ENCODE measurements around the gene GBP5. TPM values are rescaled to one million over a fixed set of nuclear protein-coding genes. Genes with fewer than 3 reads are reported as not detected.

The GBP5 gene
- polyA plus RNA-seq, 1 of the 3 experiments (the other 2 are of a cell fraction), result 0.08 TPM

DNA sequence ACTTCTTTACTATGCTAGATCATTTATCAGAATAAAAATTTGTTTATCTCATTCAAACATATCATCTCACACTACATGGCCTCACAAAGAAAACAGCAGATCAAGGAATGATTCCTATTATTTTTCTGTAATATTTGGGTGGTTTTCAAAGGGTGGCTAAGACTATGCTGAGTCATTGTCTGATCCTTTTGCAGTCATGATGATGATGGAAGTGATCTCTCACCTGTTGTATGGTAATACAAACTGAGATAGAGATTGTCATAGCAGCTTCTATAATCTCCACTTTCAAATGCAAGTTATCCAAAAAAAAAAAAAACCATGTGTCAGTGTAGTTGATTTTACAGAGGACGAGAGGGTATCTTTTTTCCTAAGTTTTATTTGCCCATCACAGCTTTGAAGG lies 37.2 kb upstream of the GBP5 start:
- H3K79me2 ChIP-seq (ENCODE audit: insufficient read depth), result no peaks in the 10 kb centered on the region
- 13% methylated on average over 1 of the region's 1 CpG for WGBS (ENCODE audit: low lambda C conversion rate)
- H3F3A ChIP-seq (replicated peaks; ENCODE audit: insufficient read depth), result no peaks in the 10 kb centered on the region
- H3K27ac ChIP-seq (ENCODE audit: low read depth in 2 of 2, low read length in 1 of 2), result no peak overlapping the region
- H3K27me3 ChIP-seq (ENCODE audit: insufficient read depth), result no peaks in the 10 kb centered on the region
- no peak overlapping the region for H3K4me3 ChIP-seq (ENCODE audit: low read depth in 2 of 2, low read length in 1 of 2)
- H3K9me3 ChIP-seq, result no peaks in the 10 kb centered on the region
- no peak overlapping the region for H2AFZ ChIP-seq (ENCODE audit: low read depth)
- no peak for DNase-seq
- H4K20me1 ChIP-seq (ENCODE audit: insufficient read depth), result no peaks in the 10 kb centered on the region
- ChIA-PET POLR2A (no interaction called here), CTCF (interaction anchor here (1.1 kb wide), 1 partner anchor 20 kb away, joined by 3 read pairs; no protein-coding TSS in a partner anchor)
- H3K4me1 ChIP-seq (ENCODE audit: control insufficient read depth in 1 of 2, insufficient read depth in 2 of 2, low read depth in 1 of 2, low read length in 1 of 2), result no peaks in the 10 kb centered on the region; a peak in 2 of 4 replicates
- H3K9ac ChIP-seq, result no peak overlapping the region
- no peaks in the 10 kb centered on the region for H3K9me2 ChIP-seq
- peak overlapping the region; percentile 48; the same call in 1 of the 2 replicates for H3K4me2 ChIP-seq
- no peak for TF ChIP-seq RFX5 (IDR thresholded peaks at IDR 0.05; ENCODE audit: low read length)
- TF ChIP-seq RAD21 (IDR thresholded peaks at IDR 0.05; ENCODE audit: low read length), result no peak
- no peak for TF ChIP-seq NRF1 (IDR thresholded peaks at IDR 0.05; ENCODE audit: low read depth, low read length)
- TF ChIP-seq, protein P1, sequence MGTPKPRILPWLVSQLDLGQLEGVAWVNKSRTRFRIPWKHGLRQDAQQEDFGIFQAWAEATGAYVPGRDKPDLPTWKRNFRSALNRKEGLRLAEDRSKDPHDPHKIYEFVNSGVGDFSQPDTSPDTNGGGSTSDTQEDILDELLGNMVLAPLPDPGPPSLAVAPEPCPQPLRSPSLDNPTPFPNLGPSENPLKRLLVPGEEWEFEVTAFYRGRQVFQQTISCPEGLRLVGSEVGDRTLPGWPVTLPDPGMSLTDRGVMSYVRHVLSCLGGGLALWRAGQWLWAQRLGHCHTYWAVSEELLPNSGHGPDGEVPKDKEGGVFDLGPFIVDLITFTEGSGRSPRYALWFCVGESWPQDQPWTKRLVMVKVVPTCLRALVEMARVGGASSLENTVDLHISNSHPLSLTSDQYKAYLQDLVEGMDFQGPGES (IDR thresholded peaks at IDR 0.05; ENCODE audit: low read depth, low read length), result no peak
- TF ChIP-seq JUND (IDR thresholded peaks at IDR 0.05), result no peak
- TF ChIP-seq TAF1 (IDR thresholded peaks at IDR 0.05; ENCODE audit: borderline replicate concordance, low read depth, low read length), result no peak
- no peak for TF ChIP-seq USF1 (IDR thresholded peaks at IDR 0.05; ENCODE audit: borderline replicate concordance, low read depth)
- TF ChIP-seq CHD2 (IDR thresholded peaks at IDR 0.05; ENCODE audit: low read length, partially characterized antibody), result no peak
- no peak for TF ChIP-seq EZH2phosphoT487 (IDR thresholded peaks at IDR 0.05; ENCODE audit: borderline replicate concordance, low read depth)
- TF ChIP-seq YY1 (IDR thresholded peaks at IDR 0.05; ENCODE audit: low read depth), result no peak
- TF ChIP-seq NFIC (IDR thresholded peaks at IDR 0.05; ENCODE audit: borderline replicate concordance), result no peak
- no peak for TF ChIP-seq RXRA (IDR thresholded peaks at IDR 0.05; ENCODE audit: borderline replicate concordance, low read depth)
- TF ChIP-seq TEAD4 (IDR thresholded peaks at IDR 0.05; ENCODE audit: borderline replicate concordance, insufficient read depth), result no peak
- no peak for TF ChIP-seq MAX (IDR thresholded peaks at IDR 0.05; ENCODE audit: low read depth)
- TF ChIP-seq SMC3 (IDR thresholded peaks at IDR 0.05; ENCODE audit: low read depth, low read length), result no peak
- H3K36me3 ChIP-seq (replicated peaks in 1 of 2; ENCODE audit: control insufficient read depth in 1 of 2, insufficient read depth in 2 of 2, low read length in 1 of 2), result no peaks in the 10 kb centered on the region

DNA sequence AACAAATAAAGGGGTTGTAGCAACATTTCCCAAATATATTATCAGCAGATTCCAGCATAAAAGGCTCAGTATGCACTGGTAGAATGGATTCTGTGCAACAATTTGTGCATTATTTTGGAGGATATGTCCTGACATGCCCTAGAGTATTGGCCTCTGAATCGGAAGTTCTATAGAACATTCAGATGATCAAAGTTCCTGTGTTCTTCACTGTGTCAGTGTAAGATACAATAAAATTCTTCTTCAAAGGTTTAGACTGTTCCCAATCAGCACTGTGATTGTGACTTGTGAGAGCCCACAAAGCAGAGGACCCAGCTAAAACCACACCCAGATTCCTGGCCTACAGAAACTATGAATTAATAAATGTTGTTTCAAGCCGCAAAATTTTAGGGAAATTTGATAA lies 33.6 kb upstream of the GBP5 start:
- no peaks in the 10 kb centered on the region for H3K79me2 ChIP-seq (ENCODE audit: insufficient read depth)
- H3K36me3 ChIP-seq (replicated peaks in 1 of 2; ENCODE audit: control insufficient read depth in 1 of 2, insufficient read depth in 2 of 2, low read length in 1 of 2), result no peaks in the 10 kb centered on the region
- no peak overlapping the region for H3K4me2 ChIP-seq
- H3K9ac ChIP-seq, result no peak overlapping the region
- H2AFZ ChIP-seq (ENCODE audit: low read depth), result no peak overlapping the region
- 56% methylated on average over 2 of the region's 2 CpGs for WGBS (ENCODE audit: low lambda C conversion rate)
- no peaks in the 10 kb centered on the region for H3K9me2 ChIP-seq
- H3K4me1 ChIP-seq (ENCODE audit: control insufficient read depth in 1 of 2, insufficient read depth in 2 of 2, low read depth in 1 of 2, low read length in 1 of 2), result no peaks in the 10 kb centered on the region; a peak in 1 of 4 replicates
- H3K9me3 ChIP-seq, result no peaks in the 10 kb centered on the region
- no peak overlapping the region for H3K27ac ChIP-seq (ENCODE audit: low read depth in 2 of 2, low read length in 1 of 2)
- no peak overlapping the region for H3K4me3 ChIP-seq (ENCODE audit: low read depth in 2 of 2, low read length in 1 of 2)
- H4K20me1 ChIP-seq (ENCODE audit: insufficient read depth), result no peaks in the 10 kb centered on the region
- TF ChIP-seq YY1 (IDR thresholded peaks at IDR 0.05; ENCODE audit: low read depth), result no peak
- TF ChIP-seq NRF1 (IDR thresholded peaks at IDR 0.05; ENCODE audit: low read depth, low read length), result no peak
- TF ChIP-seq RFX5 (IDR thresholded peaks at IDR 0.05; ENCODE audit: low read length), result no peak
- no peak for TF ChIP-seq USF1 (IDR thresholded peaks at IDR 0.05; ENCODE audit: borderline replicate concordance, low read depth)
- TF ChIP-seq, protein P1 (IDR thresholded peaks at IDR 0.05; ENCODE audit: low read depth, low read length), result no peak
- no peak for TF ChIP-seq RAD21 (IDR thresholded peaks at IDR 0.05; ENCODE audit: low read length)
- no peak for TF ChIP-seq SMC3 (IDR thresholded peaks at IDR 0.05; ENCODE audit: low read depth, low read length)
- no peak for TF ChIP-seq JUND (IDR thresholded peaks at IDR 0.05)
- no peak for TF ChIP-seq RXRA (IDR thresholded peaks at IDR 0.05; ENCODE audit: borderline replicate concordance, low read depth)
- no peaks in the 10 kb centered on the region for H3K27me3 ChIP-seq (ENCODE audit: insufficient read depth)
- ChIA-PET CTCF (interaction anchor here (1.0 kb wide), 1 partner anchor 303 kb away, joined by 3 read pairs; no protein-coding TSS in a partner anchor), POLR2A (no interaction called here)
- H3F3A ChIP-seq (replicated peaks; ENCODE audit: insufficient read depth), result no peaks in the 10 kb centered on the region
- no peak for DNase-seq

All from SK-N-SH (cell line).